Activated CD8-positive, alpha-beta memory T cell treated with anti-CD3 and anti-CD28 coated beads, Interleukin-2, amount 10 ng/mL, durations not matched to agents 7 days and 5 days (primary cell): ENCODE data around the gene CACNA1D. TPM values are rescaled to one million over a fixed set of nuclear protein-coding genes. Genes with fewer than 3 reads are reported as not detected.

Experiments used
- ATAC-seq: fragments of 150-1000 bp; cut with Tn5 transposase; one replicate; pipeline ENCODE4 v1.10.0; 2021; ENCODE audit warnings: moderate library complexity
- CTCF ChIA-PET: fragments of 350-600 bp; sonication (Branson Sonifier 250); formaldehyde crosslinking; loops from one replicate; lab custom pipeline; 2021; ENCODE audit warnings: antibody characterized with exemption; lab: Charles Lee
- DNase-seq: peaks from one replicate; pipeline ENCODE4 v3.0.0-alpha.2; 2020
- H3K27ac Mint-ChIP-seq: one replicate; pipeline ENCODE4 v1.8.0; 2021; ENCODE audit warnings: mild to moderate bottlenecking, mixed read lengths
- H3K27me3 Mint-ChIP-seq: one replicate; pipeline ENCODE4 v1.8.0; 2021; ENCODE audit warnings: mixed read lengths
- H3K36me3 Mint-ChIP-seq: one replicate; pipeline ENCODE4 v1.8.0; 2021; ENCODE audit warnings: mild to moderate bottlenecking, mixed read lengths
- H3K4me1 Mint-ChIP-seq: one replicate; pipeline ENCODE4 v1.8.0; 2021; ENCODE audit warnings: mixed read lengths
- H3K4me3 Mint-ChIP-seq: one replicate; pipeline ENCODE4 v1.8.0; 2021; ENCODE audit warnings: mild to moderate bottlenecking, moderate library complexity, mixed read lengths
- H3K9me3 Mint-ChIP-seq: one replicate; pipeline ENCODE4 v1.8.0; 2022; ENCODE audit warnings: low read depth, mixed read lengths
- total RNA-seq, 2 experiments: library from RNA; stranded (reverse); gene quantifications; one replicate each; pipeline ENCODE4 v1.2.3, GENCODE V29; 2021

The CACNA1D gene
- total RNA-seq, 2 experiments from 2014 or later, result 0.41 to 1.5 TPM

- H3K27me3 Mint-ChIP-seq, result peaks cover 35% of the 10 kb centered on the region
- no peak overlapping the region for H3K4me3 Mint-ChIP-seq
- CTCF ChIA-PET, result no interaction called here
- H3K9me3 Mint-ChIP-seq, result no peaks in the 10 kb centered on the region
- H3K36me3 Mint-ChIP-seq, result peaks cover 1% of the 10 kb centered on the region
- no peak overlapping the region for H3K27ac Mint-ChIP-seq
- peaks cover 24% of the 10 kb centered on the region for H3K4me1 Mint-ChIP-seq
- no peak for ATAC-seq
- no peak for DNase-seq
Measured at GRCh38 chr3:53775834-53776251, 281.4 kb downstream of the CACNA1D start.

- Mint-ChIP-seq H3K9me3 (no peaks in the 10 kb centered on the region), H3K4me3 (no peak overlapping the region), H3K36me3 (peaks cover 1% of the 10 kb centered on the region), H3K4me1 (peaks cover 24% of the 10 kb centered on the region), H3K27me3 (peaks cover 35% of the 10 kb centered on the region), H3K27ac (no peak overlapping the region)
- ATAC-seq (no peak), DNase-seq (no peak)
- CTCF ChIA-PET, result no interaction called here
Measured at GRCh38 chr3:53776494-53777101, 282.2 kb downstream of the CACNA1D start.

- Mint-ChIP-seq H3K36me3 (peaks cover 1% of the 10 kb centered on the region), H3K4me1 (peaks cover 24% of the 10 kb centered on the region), H3K27me3 (peaks cover 31% of the 10 kb centered on the region), H3K4me3 (no peak overlapping the region), H3K27ac (no peak overlapping the region), H3K9me3 (no peaks in the 10 kb centered on the region)
- DNase-seq, result no peak
- no peak for ATAC-seq
- CTCF ChIA-PET, result no interaction called here
Measured at GRCh38 chr3:53777468-53777867, 283.1 kb downstream of the CACNA1D start.

GRCh38 chr3:53778153-53778552, 283.7 kb downstream of the CACNA1D start:
- peaks cover 24% of the 10 kb centered on the region for H3K4me1 Mint-ChIP-seq
- peaks cover 30% of the 10 kb centered on the region for H3K27me3 Mint-ChIP-seq
- no peaks in the 10 kb centered on the region for H3K9me3 Mint-ChIP-seq
- H3K27ac Mint-ChIP-seq, result no peak overlapping the region
- H3K4me3 Mint-ChIP-seq, result no peak overlapping the region
- H3K36me3 Mint-ChIP-seq, result peaks cover 1% of the 10 kb centered on the region
- DNase-seq (no peak), ATAC-seq (no peak)
- CTCF ChIA-PET, result no interaction called here

GRCh38 chr3:53780171-53780570, 285.8 kb downstream of the CACNA1D start:
- no peaks in the 10 kb centered on the region for H3K9me3 Mint-ChIP-seq
- no peak overlapping the region for H3K4me3 Mint-ChIP-seq
- no peak for DNase-seq
- CTCF ChIA-PET, result no interaction called here
- H3K27me3 Mint-ChIP-seq, result peaks cover 29% of the 10 kb centered on the region
- no peak for ATAC-seq
- H3K4me1 Mint-ChIP-seq, result peaks cover 10% of the 10 kb centered on the region
- peaks cover 1% of the 10 kb centered on the region for H3K36me3 Mint-ChIP-seq
- H3K27ac Mint-ChIP-seq, result no peak overlapping the region

GRCh38 chr3:53780806-53781205, 286.4 kb downstream of the CACNA1D start:
- ATAC-seq, result no peak
- Mint-ChIP-seq H3K4me1 (peaks cover 10% of the 10 kb centered on the region), H3K36me3 (peaks cover 1% of the 10 kb centered on the region), H3K27ac (no peak overlapping the region), H3K27me3 (peaks cover 26% of the 10 kb centered on the region), H3K9me3 (no peaks in the 10 kb centered on the region), H3K4me3 (no peak overlapping the region)
- no peak for DNase-seq
- CTCF ChIA-PET, result no interaction called here

- no peak overlapping the region for H3K27ac Mint-ChIP-seq
- CTCF ChIA-PET, result no interaction called here
- H3K4me1 Mint-ChIP-seq, result no peaks in the 10 kb centered on the region
- no peak for ATAC-seq
- no peak overlapping the region for H3K4me3 Mint-ChIP-seq
- no peaks in the 10 kb centered on the region for H3K36me3 Mint-ChIP-seq
- peaks cover 22% of the 10 kb centered on the region for H3K27me3 Mint-ChIP-seq
- no peaks in the 10 kb centered on the region for H3K9me3 Mint-ChIP-seq
- DNase-seq, result no peak
Measured at GRCh38 chr3:53787016-53787415, 292.6 kb downstream of the CACNA1D start.

- DNase-seq (no peak), ATAC-seq (no peak)
- Mint-ChIP-seq H3K27ac (no peak overlapping the region), H3K27me3 (peaks cover 18% of the 10 kb centered on the region), H3K4me1 (no peaks in the 10 kb centered on the region), H3K36me3 (no peaks in the 10 kb centered on the region), H3K9me3 (no peaks in the 10 kb centered on the region), H3K4me3 (no peak overlapping the region)
- CTCF ChIA-PET, result no interaction called here
Measured at GRCh38 chr3:53788038-53788437, 293.6 kb downstream of the CACNA1D start.

GRCh38 chr3:53789459-53789858, 295.0 kb downstream of the CACNA1D start:
- Mint-ChIP-seq H3K4me1 (no peaks in the 10 kb centered on the region), H3K27me3 (peaks cover 22% of the 10 kb centered on the region), H3K4me3 (no peak overlapping the region), H3K27ac (no peak overlapping the region), H3K9me3 (no peaks in the 10 kb centered on the region), H3K36me3 (no peaks in the 10 kb centered on the region)
- CTCF ChIA-PET, result no interaction called here
- ATAC-seq (no peak), DNase-seq (no peak)

- H3K4me1 Mint-ChIP-seq, result no peaks in the 10 kb centered on the region
- no peaks in the 10 kb centered on the region for H3K9me3 Mint-ChIP-seq
- peaks cover 30% of the 10 kb centered on the region for H3K27me3 Mint-ChIP-seq
- no peaks in the 10 kb centered on the region for H3K36me3 Mint-ChIP-seq
- CTCF ChIA-PET, result no interaction called here
- H3K4me3 Mint-ChIP-seq, result no peak overlapping the region
- no peak for ATAC-seq
- no peak for DNase-seq
- no peak overlapping the region for H3K27ac Mint-ChIP-seq
Measured at GRCh38 chr3:53790470-53790869, 296.1 kb downstream of the CACNA1D start.

- H3K36me3 Mint-ChIP-seq, result no peaks in the 10 kb centered on the region
- peaks cover 36% of the 10 kb centered on the region for H3K27me3 Mint-ChIP-seq
- H3K4me1 Mint-ChIP-seq, result no peaks in the 10 kb centered on the region
- CTCF ChIA-PET, result no interaction called here
- no peak overlapping the region for H3K4me3 Mint-ChIP-seq
- ATAC-seq (no peak), DNase-seq (no peak)
- H3K27ac Mint-ChIP-seq, result no peak overlapping the region
- H3K9me3 Mint-ChIP-seq, result no peaks in the 10 kb centered on the region
Measured at GRCh38 chr3:53791317-53791716, 296.9 kb downstream of the CACNA1D start.

- Mint-ChIP-seq H3K4me3 (no peak overlapping the region), H3K9me3 (no peaks in the 10 kb centered on the region), H3K4me1 (no peaks in the 10 kb centered on the region)
Measured at GRCh38 chr3:53792866-53793265, 298.5 kb downstream of the CACNA1D start.

GRCh38 chr3:53794597-53794996, 300.2 kb downstream of the CACNA1D start:
- H3K36me3 Mint-ChIP-seq, result no peaks in the 10 kb centered on the region
- no peak overlapping the region for H3K27ac Mint-ChIP-seq
- no peak for DNase-seq
- H3K4me3 Mint-ChIP-seq, result no peak overlapping the region
- H3K27me3 Mint-ChIP-seq, result peaks cover 44% of the 10 kb centered on the region
- H3K9me3 Mint-ChIP-seq, result no peaks in the 10 kb centered on the region
- CTCF ChIA-PET, result no interaction called here
- ATAC-seq, result no peak
- H3K4me1 Mint-ChIP-seq, result no peaks in the 10 kb centered on the region

More at GRCh38 chr3:53792866-53793265, 298.5 kb downstream of the CACNA1D start:
- Mint-ChIP-seq H3K36me3 (no peaks in the 10 kb centered on the region), H3K27ac (no peak overlapping the region), H3K27me3 (peaks cover 47% of the 10 kb centered on the region)
- no peak for ATAC-seq
- CTCF ChIA-PET, result no interaction called here
- DNase-seq, result no peak

- Mint-ChIP-seq H3K9me3 (no peaks in the 10 kb centered on the region), H3K4me1 (no peaks in the 10 kb centered on the region), H3K27ac (no peak overlapping the region), H3K27me3 (peaks cover 42% of the 10 kb centered on the region), H3K36me3 (no peaks in the 10 kb centered on the region), H3K4me3 (no peak overlapping the region)
- no peak for ATAC-seq
- DNase-seq, result no peak
- CTCF ChIA-PET, result no interaction called here
Measured at GRCh38 chr3:53795176-53795575, 300.8 kb downstream of the CACNA1D start.
